Breast epithelium (tissue), 3 donors: ENCODE results near the gene RMND5A.

Experiments used
- CTCF ChIP-seq, 3 donors: fragments of 450-650 bp; IDR thresholded peaks; one replicate each; pipeline ENCODE4 v1.5.1; 2016 to 2017; ENCODE audit warnings: antibody characterized with exemption in 3 of 3, mild to moderate bottlenecking in 3 of 3, moderate library complexity in 3 of 3
- POLR2A ChIP-seq: fragments of 450-650 bp; IDR thresholded peaks from one replicate; pipeline ENCODE4 v1.6.1; 2016; ENCODE audit warnings: antibody characterized with exemption, mild to moderate bottlenecking, moderate library complexity
- POLR2AphosphoS5 ChIP-seq, 3 donors: sonication (generic); formaldehyde crosslinking; IDR thresholded peaks; one replicate each; pipeline ENCODE4 v1.6.1; 2017; ENCODE audit warnings: antibody characterized with exemption in 3 of 3

DNA sequence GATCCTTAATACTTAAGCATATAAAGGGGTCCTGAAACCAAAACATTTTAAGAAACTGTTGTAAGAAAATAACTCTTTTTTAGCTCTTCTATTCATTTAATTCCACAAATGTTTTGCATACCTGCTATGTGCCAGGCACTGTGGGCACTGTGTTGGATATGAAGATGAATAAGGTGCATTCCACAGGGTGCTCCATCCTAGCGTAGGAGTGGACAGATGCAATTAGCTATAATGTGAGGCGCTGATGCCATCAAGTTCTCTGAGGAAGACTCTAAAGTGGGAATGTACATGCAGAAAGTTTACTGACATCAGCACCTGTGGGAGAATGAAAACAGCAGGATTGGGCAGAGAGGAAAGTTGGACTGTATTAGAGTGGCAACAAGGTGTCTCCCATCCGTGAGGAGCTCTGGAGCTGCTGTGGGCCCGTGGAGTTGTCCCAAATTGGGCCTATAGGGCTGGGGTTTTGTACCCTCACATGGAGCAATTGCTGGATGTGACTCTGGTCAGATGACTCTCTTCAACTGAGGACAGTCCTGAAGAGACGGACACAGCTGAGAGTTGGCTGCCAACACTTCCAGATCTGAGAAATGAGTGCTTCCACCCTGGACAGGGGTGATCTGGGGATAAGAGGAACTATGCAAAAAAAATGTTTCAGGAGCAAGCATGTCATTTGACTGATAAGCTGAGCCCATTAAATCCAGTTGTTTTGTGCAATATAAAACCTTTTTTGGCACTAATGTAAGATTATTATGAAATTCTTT is 48.3 kb downstream of the RMND5A start:
- TF ChIP-seq CTCF (IDR thresholded peaks at IDR 0.05) (no peak), POLR2AphosphoS5 (IDR thresholded peaks at IDR 0.05) (no peak), POLR2A (no peak)
